GM11168 (cell line): ENCODE results near the gene ZFYVE21.

Experiments
- in situ Hi-C: fragments of 300-500 bp; cut with MboI; formaldehyde crosslinking; loops from one replicate; pipeline ENCODE4 v1.12.0; 2022; ENCODE audit warnings: low sequenced_read_pairs; ENCODE audit not compliant: unreplicated experiment

ZFYVE21 gene

GRCh38 chr14:103716091-103716801 is 636 bp downstream of the ZFYVE21 start:
- in situ Hi-C loops: no loop called here

GRCh38 chr14:103716899-103717411 is 1.3 kb downstream of the ZFYVE21 start:
- in situ Hi-C loops: no loop called here

- in situ Hi-C loops: no loop called here
Measured at GRCh38 chr14:103718572-103718971, 3.0 kb downstream of the ZFYVE21 start.

GRCh38 chr14:103719751-103720150 is 4.1 kb downstream of the ZFYVE21 start:
- in situ Hi-C loops: no loop called here

GRCh38 chr14:103721334-103722120 is 5.9 kb downstream of the ZFYVE21 start:
- in situ Hi-C loops: no loop called here

- in situ Hi-C loops: no loop called here
Measured at GRCh38 chr14:103723748-103724081, 8.1 kb downstream of the ZFYVE21 start.

- in situ Hi-C loops: no loop called here
Measured at GRCh38 chr14:103724116-103724515, 8.5 kb downstream of the ZFYVE21 start.

- in situ Hi-C loops: no loop called here
Measured at GRCh38 chr14:103725001-103725682, 9.5 kb downstream of the ZFYVE21 start.

- in situ Hi-C loops: no loop called here
Measured at GRCh38 chr14:103725739-103726395, 10.3 kb downstream of the ZFYVE21 start.

- in situ Hi-C loops: no loop called here
Measured at GRCh38 chr14:103726474-103726873, 10.9 kb downstream of the ZFYVE21 start.

- in situ Hi-C loops: no loop called here
Measured at GRCh38 chr14:103727313-103727980, 11.8 kb downstream of the ZFYVE21 start.

- in situ Hi-C loops: no loop called here
Measured at GRCh38 chr14:103728141-103728540, 12.5 kb downstream of the ZFYVE21 start.

- in situ Hi-C loops: no loop called here
Measured at GRCh38 chr14:103728721-103729120, 13.1 kb downstream of the ZFYVE21 start.

- in situ Hi-C loops: no loop called here
Measured at GRCh38 chr14:103729496-103730448, 14.2 kb downstream of the ZFYVE21 start.

- in situ Hi-C loops: no loop called here
Measured at GRCh38 chr14:103730490-103731035, 15.0 kb downstream of the ZFYVE21 start.

GRCh38 chr14:103731481-103731880 is 15.9 kb downstream of the ZFYVE21 start:
- in situ Hi-C loops: no loop called here

- in situ Hi-C loops: no loop called here
Measured at GRCh38 chr14:103731916-103732867, 16.6 kb downstream of the ZFYVE21 start.
